Breast epithelium (tissue), 4 donors: ENCODE data around the gene NCOR1. TPM values are rescaled to one million over a fixed set of nuclear protein-coding genes. Genes with fewer than 3 reads are reported as not detected.
"Not testable (repeated sequence)": the region's sequence is repeated elsewhere in the genome, so short reads cannot be mapped to it uniquely, and the experiment has no call there.

ENCODE experiments used
- DNase-seq, 2 donors: peaks; one replicate each; pipeline ENCODE4 v3.0.0-alpha.2; 2019; ENCODE audit warnings: low spot score in 2 of 2
- H3K27ac ChIP-seq, 2 donors: fragments of 200-600 bp; sonication (generic) in 1 of 2; one replicate each; pipeline ENCODE4 v1.5.1; 2016 to 2019; ENCODE audit warnings: mild to moderate bottlenecking in 1 of 2
- H3K27me3 ChIP-seq, 2 donors: fragments of 200-600 bp; sonication (generic) in 1 of 2; one replicate each; pipeline versions ENCODE4 v1.5.1 to v1.6.0; 2017 to 2019; ENCODE audit warnings: control low read depth in 1 of 2, mild to moderate bottlenecking in 1 of 2
- H3K36me3 ChIP-seq: fragments of 200-600 bp; one replicate; pipeline ENCODE4 v1.5.1; 2019
- H3K4me1 ChIP-seq, 2 donors: fragments of 200-600 bp; sonication (generic); one replicate each; pipeline ENCODE4 v1.5.1; 2016 to 2019; ENCODE audit warnings: control low read depth in 1 of 2
- H3K4me3 ChIP-seq, 3 donors: fragments of 200-600 bp; sonication (generic); 1 replicate in 2 of 3; 2 replicates in 1 of 3; pipeline ENCODE4 v1.5.1; 2016 to 2019; ENCODE audit warnings: mild to moderate bottlenecking in 3 of 3, moderate library complexity in 2 of 3
- H3K9me3 ChIP-seq, 2 donors: fragments of 200-600 bp; sonication (generic) in 1 of 2; one replicate each; pipeline ENCODE4 v1.5.1; 2016 to 2019; ENCODE audit warnings: control low read depth in 1 of 2
- POLR2A ChIP-seq: fragments of 450-650 bp; IDR thresholded peaks from one replicate; pipeline ENCODE4 v1.6.1; 2016; ENCODE audit warnings: antibody characterized with exemption, mild to moderate bottlenecking, moderate library complexity
- POLR2AphosphoS5 ChIP-seq, 3 donors: sonication (generic); formaldehyde crosslinking; IDR thresholded peaks; one replicate each; pipeline ENCODE4 v1.6.1; 2017; ENCODE audit warnings: antibody characterized with exemption in 3 of 3
- intact Hi-C: fragments of 100-400 bp; cut with DNase I; formaldehyde crosslinking; loops from one replicate; pipeline ENCODE4 v1.15.1; 2023; ENCODE audit warnings: low total_unique reads
- total RNA-seq, 3 donors: library from RNA; depleted of rRNA; stranded (reverse); fragments of >200 nt; gene quantifications; one replicate each; pipeline ENCODE4 v1.1.0, GENCODE V29; 2016
- TF ChIP-seq, protein P1 (sequence below), 3 donors: fragments of 450-650 bp; IDR thresholded peaks; one replicate each; pipeline ENCODE4 v1.5.1; 2016 to 2017; ENCODE audit warnings: antibody characterized with exemption in 3 of 3, mild to moderate bottlenecking in 3 of 3, moderate library complexity in 3 of 3

NCOR1 gene
- total RNA-seq, 3 donors from 2014 or later: 118 to 229 (median 174) TPM

DNA sequence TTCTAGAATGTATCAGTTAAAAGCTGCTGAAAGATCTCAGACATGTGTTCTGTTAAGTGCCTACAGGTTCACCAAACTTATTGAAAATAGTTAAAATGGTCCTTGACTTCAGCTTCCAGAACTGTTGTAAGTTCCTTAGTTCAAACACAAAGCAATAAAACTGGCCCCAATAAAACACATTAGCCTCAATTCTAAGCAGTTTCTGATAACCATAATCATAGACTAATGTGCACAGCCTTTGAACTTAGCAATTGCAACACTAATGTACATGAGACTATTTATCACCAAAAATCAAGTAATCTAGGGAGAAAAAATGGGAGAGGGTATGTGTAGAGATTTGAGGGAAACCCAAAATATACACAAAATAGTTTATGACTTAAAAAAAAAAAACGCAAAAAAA is 17.1 kb upstream of the NCOR1 start:
- no peak overlapping the region for H3K27ac ChIP-seq
- H3K36me3 ChIP-seq: no peaks in the 10 kb centered on the region
- no peaks in the 10 kb centered on the region for H3K4me1 ChIP-seq
- H3K9me3 ChIP-seq: no peaks in the 10 kb centered on the region
- no peak for DNase-seq
- H3K4me3 ChIP-seq: no peak overlapping the region
- intact Hi-C loops: no loop called here
- TF ChIP-seq, protein P1, sequence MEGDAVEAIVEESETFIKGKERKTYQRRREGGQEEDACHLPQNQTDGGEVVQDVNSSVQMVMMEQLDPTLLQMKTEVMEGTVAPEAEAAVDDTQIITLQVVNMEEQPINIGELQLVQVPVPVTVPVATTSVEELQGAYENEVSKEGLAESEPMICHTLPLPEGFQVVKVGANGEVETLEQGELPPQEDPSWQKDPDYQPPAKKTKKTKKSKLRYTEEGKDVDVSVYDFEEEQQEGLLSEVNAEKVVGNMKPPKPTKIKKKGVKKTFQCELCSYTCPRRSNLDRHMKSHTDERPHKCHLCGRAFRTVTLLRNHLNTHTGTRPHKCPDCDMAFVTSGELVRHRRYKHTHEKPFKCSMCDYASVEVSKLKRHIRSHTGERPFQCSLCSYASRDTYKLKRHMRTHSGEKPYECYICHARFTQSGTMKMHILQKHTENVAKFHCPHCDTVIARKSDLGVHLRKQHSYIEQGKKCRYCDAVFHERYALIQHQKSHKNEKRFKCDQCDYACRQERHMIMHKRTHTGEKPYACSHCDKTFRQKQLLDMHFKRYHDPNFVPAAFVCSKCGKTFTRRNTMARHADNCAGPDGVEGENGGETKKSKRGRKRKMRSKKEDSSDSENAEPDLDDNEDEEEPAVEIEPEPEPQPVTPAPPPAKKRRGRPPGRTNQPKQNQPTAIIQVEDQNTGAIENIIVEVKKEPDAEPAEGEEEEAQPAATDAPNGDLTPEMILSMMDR (IDR thresholded peaks at IDR 0.05): no peak
- no peak for TF ChIP-seq POLR2AphosphoS5 (IDR thresholded peaks at IDR 0.05)
- TF ChIP-seq POLR2A: no peak
- no peaks in the 10 kb centered on the region for H3K27me3 ChIP-seq

- DNase-seq, H3K9me3 ChIP-seq, H3K4me3 ChIP-seq, H3K4me1 ChIP-seq, H3K27me3 ChIP-seq, H3K36me3 ChIP-seq, intact Hi-C loops, H3K27ac ChIP-seq: not testable (repeated sequence)
Observed at GRCh38 chr17:16229912-16230561, 14.7 kb upstream of the NCOR1 start.

GRCh38 chr17:16222406-16222805 is 7.1 kb upstream of the NCOR1 start:
- H3K27me3 ChIP-seq: no peaks in the 10 kb centered on the region
- H3K4me3 ChIP-seq: no peak overlapping the region
- no peak for TF ChIP-seq POLR2AphosphoS5 (IDR thresholded peaks at IDR 0.05)
- no peak for TF ChIP-seq POLR2A
- TF ChIP-seq, protein P1 (IDR thresholded peaks at IDR 0.05): no peak
- no peaks in the 10 kb centered on the region for H3K4me1 ChIP-seq
- intact Hi-C loops: no loop called here
- H3K9me3 ChIP-seq: no peaks in the 10 kb centered on the region
- H3K36me3 ChIP-seq: no peaks in the 10 kb centered on the region
- no peak for DNase-seq
- no peak overlapping the region for H3K27ac ChIP-seq

- H3K36me3 ChIP-seq: no peaks in the 10 kb centered on the region
- peak within 1 kb of the TSS; percentile 96 to 98 for H3K27ac ChIP-seq
- H3K27me3 ChIP-seq: no peaks in the 10 kb centered on the region
- intact Hi-C loops: loop anchor here (10.0 kb wide), 1 partner anchor 1278 kb away; the partner anchor contains the start of gene RASD1
- H3K4me3 ChIP-seq: peak within 1 kb of the TSS; percentile 91 to 99 (median 98)
- TF ChIP-seq POLR2AphosphoS5 (IDR thresholded peaks at IDR 0.05) (peak; percentile 72 to 84 (median 84)), POLR2A (peak; percentile 31)
- TF ChIP-seq, protein P1 (IDR thresholded peaks at IDR 0.05): no peak
- DNase-seq: peak; percentile 86 to 88
- peaks cover 0 to 8% of the 10 kb centered on the region in 2 donors for H3K4me1 ChIP-seq
- no peaks in the 10 kb centered on the region for H3K9me3 ChIP-seq
Observed at GRCh38 chr17:16217002-16217635, 1.8 kb upstream of the NCOR1 start, which contains the start of gene PIGL. PIGL (plus strand) TSS chr17:16217210; CDS start chr17:16217227, 17 bp downstream.

- H3K27ac ChIP-seq: peak overlapping the region; percentile 96 to 98
- not testable (repeated sequence) for H3K27me3 ChIP-seq, H3K4me1 ChIP-seq, H3K9me3 ChIP-seq, DNase-seq, H3K36me3 ChIP-seq
- H3K4me3 ChIP-seq: peak overlapping the region; percentile 91 to 99 (median 98)
- intact Hi-C loops: loop anchor here (10.0 kb wide), 1 partner anchor 1278 kb away; the partner anchor contains the start of gene RASD1
Observed at GRCh38 chr17:16216341-16217001, 1.1 kb upstream of the NCOR1 start.

DNA sequence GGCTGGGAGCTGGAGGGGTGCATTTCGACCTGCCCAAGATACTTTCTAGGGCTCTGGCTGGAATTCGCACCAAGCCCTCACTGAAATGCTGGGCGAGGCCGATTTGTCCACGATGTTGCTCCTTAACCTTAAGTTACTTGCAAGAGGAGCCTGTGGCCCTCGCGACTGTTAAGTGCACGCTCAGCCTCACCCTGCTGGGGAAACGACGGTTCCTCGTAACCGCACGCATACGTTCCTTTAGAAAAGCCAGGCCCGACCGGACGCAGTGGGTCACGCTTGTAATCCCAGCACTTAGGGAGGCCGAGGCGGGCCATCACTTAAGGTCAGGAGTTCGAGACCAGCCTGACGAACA is 607 bp upstream of the NCOR1 start:
- H3K36me3 ChIP-seq: no peaks in the 10 kb centered on the region
- H3K27ac ChIP-seq: peak overlapping the region; percentile 96 to 98
- peaks cover 0 to 8% of the 10 kb centered on the region in 2 donors for H3K4me1 ChIP-seq
- H3K27me3 ChIP-seq: no peaks in the 10 kb centered on the region
- intact Hi-C loops: loop anchor here (10.0 kb wide), 1 partner anchor 1279 kb away; the partner anchor contains the start of gene RASD1
- no peaks in the 10 kb centered on the region for H3K9me3 ChIP-seq
- no peak for TF ChIP-seq POLR2A
- TF ChIP-seq, protein P1 (IDR thresholded peaks at IDR 0.05): no peak
- TF ChIP-seq POLR2AphosphoS5 (IDR thresholded peaks at IDR 0.05): no peak
- no peak for DNase-seq
- peak overlapping the region; percentile 91 to 99 (median 98) for H3K4me3 ChIP-seq
